Mesenchymal stem cell (in vitro differentiated cells and primary cell): Measurements from ENCODE around the gene ZNF512.

Source experiments
- DNase-seq: peaks from one replicate; pipeline ENCODE4 v3.0.0-alpha.2; 2013
- H2AFZ ChIP-seq: one replicate; pipeline ENCODE4 v1.6.1; 2013; ENCODE audit warnings: low read depth, mild to moderate bottlenecking, control low read depth, inconsistent platforms, low read length, moderate library complexity
- H2AK5ac ChIP-seq: 2 replicates; pipeline ENCODE4 v1.6.1; 2013; ENCODE audit warnings: low read length, moderate library complexity, mild to moderate bottlenecking, inconsistent platforms; ENCODE audit not compliant: severe bottlenecking
- H2BK120ac ChIP-seq: one replicate; pipeline ENCODE4 v1.6.1; 2013; ENCODE audit warnings: low read depth, mild to moderate bottlenecking, inconsistent platforms, low read length, moderate library complexity
- H2BK12ac ChIP-seq, 2 experiments: one replicate each; pipeline ENCODE4 v1.6.1; 2013; ENCODE audit warnings: inconsistent platforms in 2 of 2, low read length in 2 of 2, mild to moderate bottlenecking in 2 of 2, moderate library complexity in 2 of 2, control low read depth in 1 of 2
- H2BK15ac ChIP-seq: one replicate; pipeline ENCODE4 v1.6.1; 2013; ENCODE audit warnings: mild to moderate bottlenecking, low read depth, inconsistent platforms; ENCODE audit not compliant: poor library complexity, severe bottlenecking
- H2BK5ac ChIP-seq: 2 replicates; pipeline ENCODE4 v1.6.1; 2013; ENCODE audit warnings: low read depth, mild to moderate bottlenecking, low read length, control low read depth, inconsistent platforms; ENCODE audit not compliant: poor library complexity, severe bottlenecking
- H3K14ac ChIP-seq, 2 experiments: one replicate each; pipeline ENCODE4 v1.6.1; 2013; ENCODE audit warnings: inconsistent platforms in 2 of 2, low read length in 2 of 2, control low read depth in 1 of 2, mild to moderate bottlenecking in 1 of 2, moderate library complexity in 1 of 2
- H3K18ac ChIP-seq, 2 experiments: one replicate each; pipeline ENCODE4 v1.6.1; 2013; ENCODE audit warnings: inconsistent platforms in 2 of 2, low read length in 2 of 2, control low read depth in 1 of 2, low read depth in 1 of 2, mild to moderate bottlenecking in 1 of 2
- H3K23ac ChIP-seq, 2 experiments: one replicate each; pipeline ENCODE4 v1.6.1; 2013; ENCODE audit warnings: inconsistent platforms in 2 of 2, low read length in 2 of 2, mild to moderate bottlenecking in 2 of 2, moderate library complexity in 2 of 2, control low read depth in 1 of 2
- H3K27ac ChIP-seq: 2 replicates; pipeline ENCODE4 v1.5.1; 2013; ENCODE audit warnings: mild to moderate bottlenecking, moderate library complexity, low read length, control low read depth, inconsistent platforms; ENCODE audit not compliant: poor library complexity, severe bottlenecking
- H3K27me3 ChIP-seq, 2 experiments: 2 replicates each; pipeline versions ENCODE4 v1.6.1 to v1.7.0; 2013; ENCODE audit warnings: low read length in 2 of 2, mild to moderate bottlenecking in 2 of 2, moderate library complexity in 2 of 2, control low read depth in 1 of 2, inconsistent platforms in 1 of 2; ENCODE audit not compliant: control insufficient read depth in 1 of 2, insufficient read depth in 1 of 2
- H3K36me3 ChIP-seq, 2 experiments: 2 replicates each; pipeline versions ENCODE4 v1.6.1 to v1.7.0; 2013; ENCODE audit warnings: low read length in 2 of 2, control low read depth in 1 of 2, inconsistent platforms in 1 of 2, low read depth in 1 of 2, mild to moderate bottlenecking in 1 of 2; ENCODE audit not compliant: insufficient read depth in 2 of 2, control insufficient read depth in 1 of 2
- H3K4ac ChIP-seq, 2 experiments: one replicate each; pipeline ENCODE4 v1.6.1; 2013; ENCODE audit warnings: inconsistent platforms in 2 of 2, low read length in 2 of 2, mild to moderate bottlenecking in 2 of 2, moderate library complexity in 2 of 2, control low read depth in 1 of 2, low read depth in 1 of 2
- H3K4me1 ChIP-seq: 2 replicates; pipeline ENCODE4 v1.6.1; 2013; ENCODE audit warnings: low read depth, low read length, control low read depth; ENCODE audit not compliant: control insufficient read depth, insufficient read depth
- H3K4me2 ChIP-seq: 2 replicates; pipeline ENCODE4 v1.6.1; 2013; ENCODE audit warnings: low read length, mild to moderate bottlenecking, inconsistent platforms; ENCODE audit not compliant: poor library complexity, severe bottlenecking
- H3K4me3 ChIP-seq, 2 experiments: 2 replicates each; pipeline versions ENCODE4 v1.5.1 to v1.7.0; 2013; ENCODE audit warnings: low read length in 2 of 2, mild to moderate bottlenecking in 2 of 2, control low read depth in 1 of 2, low read depth in 1 of 2; ENCODE audit not compliant: insufficient read depth in 1 of 2
- H3K79me1 ChIP-seq: replicated peaks from 2 replicates; pipeline ENCODE4 v1.6.1; 2013; ENCODE audit warnings: mild to moderate bottlenecking, control low read depth, low read length, inconsistent platforms; ENCODE audit not compliant: poor library complexity, severe bottlenecking
- H3K9ac ChIP-seq: 2 replicates; pipeline ENCODE4 v1.7.0; 2013; ENCODE audit warnings: mild to moderate bottlenecking, low read length, moderate library complexity
- H3K9me3 ChIP-seq: 2 replicates; pipeline ENCODE4 v1.7.0; 2013; ENCODE audit warnings: mild to moderate bottlenecking, low read length; ENCODE audit not compliant: control insufficient read depth
- H4K8ac ChIP-seq: one replicate; pipeline ENCODE4 v1.6.1; 2013; ENCODE audit warnings: inconsistent platforms, mild to moderate bottlenecking, low read length, moderate library complexity
- H4K91ac ChIP-seq: one replicate; pipeline ENCODE4 v1.6.1; 2013; ENCODE audit warnings: mild to moderate bottlenecking, low read length, inconsistent platforms
- WGBS: methylation state at CpG from one replicate; pipeline ENCODE4 v1.1.7; 2013; ENCODE audit warnings: mixed read lengths; 5-methylcytosine and 5-hydroxymethylcytosine counted together

The ZNF512 gene

DNA sequence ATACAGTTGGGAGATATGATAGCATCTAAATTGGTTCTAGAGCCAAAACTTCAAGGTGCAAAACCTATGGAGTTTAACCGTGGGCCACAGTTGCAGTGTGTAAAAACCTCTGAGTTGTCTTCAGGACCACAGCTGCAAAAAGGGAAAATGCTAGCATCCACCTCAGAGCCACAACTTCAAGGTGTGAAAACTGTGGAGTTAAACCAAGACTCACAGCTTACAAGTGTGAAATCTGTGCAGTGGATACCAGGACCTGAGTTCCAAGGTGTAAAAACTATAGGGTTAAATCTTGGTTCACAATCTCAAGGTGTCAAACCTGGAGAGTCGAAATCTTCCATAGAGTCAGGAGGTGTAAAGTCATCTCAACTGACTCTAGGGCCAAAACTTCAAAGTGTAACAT, 10.4 kb upstream of the ZNF512 start:
- Histone ChIP-seq H4K91ac (no peak overlapping the region), H3K9me3 (peaks cover 43% of the 10 kb centered on the region), H3K27me3 (peaks cover 0 to 20% of the 10 kb centered on the region in 2 experiments), H2AFZ (no peak overlapping the region), H3K36me3 (no peaks in the 10 kb centered on the region), H3K4me1 (no peaks in the 10 kb centered on the region), H3K79me1 (no peaks in the 10 kb centered on the region), H3K27ac (no peak overlapping the region), H4K8ac (no peak overlapping the region), H3K23ac (no peak overlapping the region), H2BK5ac (no peak overlapping the region), H2BK12ac (no peak overlapping the region), H3K4me3 (no peak overlapping the region), H3K4ac (no peak overlapping the region), H3K14ac (no peak overlapping the region), H3K18ac (no peak overlapping the region), H3K9ac (no peak overlapping the region), H2BK15ac (no peak overlapping the region), H3K4me2 (no peak overlapping the region), H2BK120ac (no peak overlapping the region), H2AK5ac (no peak overlapping the region)
- no peak for DNase-seq
- WGBS, result 70% methylated on average over 2 of the region's 2 CpGs

DNA sequence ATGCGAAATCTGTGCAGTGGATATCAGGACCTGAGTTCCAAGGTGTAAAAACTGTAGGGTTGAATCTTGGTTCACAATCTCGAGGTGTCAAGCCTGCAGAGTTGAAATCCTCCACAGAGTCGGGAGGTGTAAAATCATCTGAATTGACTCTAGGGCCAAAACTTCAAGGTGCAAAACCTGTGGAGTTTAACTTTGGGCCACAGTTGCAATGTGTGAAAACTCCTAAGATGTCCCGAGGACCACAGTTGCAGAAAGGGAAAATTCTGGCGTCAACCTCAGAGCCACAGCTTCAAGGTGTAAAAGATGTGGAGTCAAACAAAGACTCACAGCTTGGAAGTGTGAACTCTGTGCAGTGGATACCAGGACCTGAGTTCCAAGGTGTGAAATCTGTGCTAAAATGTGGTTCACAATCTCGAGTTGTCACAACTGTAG, 9.8 kb upstream of the ZNF512 start:
- Histone ChIP-seq H3K27me3 (peaks cover 0 to 20% of the 10 kb centered on the region in 2 experiments), H2BK12ac (no peak overlapping the region), H2BK5ac (no peak overlapping the region), H3K27ac (no peak overlapping the region), H3K4me2 (no peak overlapping the region), H3K4ac (no peak overlapping the region), H4K8ac (no peak overlapping the region), H2BK15ac (no peak overlapping the region), H4K91ac (no peak overlapping the region), H3K36me3 (no peaks in the 10 kb centered on the region), H3K23ac (no peak overlapping the region), H3K9ac (no peak overlapping the region), H3K14ac (no peak overlapping the region), H3K18ac (no peak overlapping the region), H2BK120ac (no peak overlapping the region), H3K4me1 (no peaks in the 10 kb centered on the region), H3K79me1 (no peaks in the 10 kb centered on the region), H2AK5ac (no peak overlapping the region), H3K4me3 (no peak overlapping the region), H3K9me3 (peaks cover 49% of the 10 kb centered on the region), H2AFZ (no peak overlapping the region)
- no peak for DNase-seq
- 72% methylated on average over 6 of the region's 6 CpGs for WGBS

DNA sequence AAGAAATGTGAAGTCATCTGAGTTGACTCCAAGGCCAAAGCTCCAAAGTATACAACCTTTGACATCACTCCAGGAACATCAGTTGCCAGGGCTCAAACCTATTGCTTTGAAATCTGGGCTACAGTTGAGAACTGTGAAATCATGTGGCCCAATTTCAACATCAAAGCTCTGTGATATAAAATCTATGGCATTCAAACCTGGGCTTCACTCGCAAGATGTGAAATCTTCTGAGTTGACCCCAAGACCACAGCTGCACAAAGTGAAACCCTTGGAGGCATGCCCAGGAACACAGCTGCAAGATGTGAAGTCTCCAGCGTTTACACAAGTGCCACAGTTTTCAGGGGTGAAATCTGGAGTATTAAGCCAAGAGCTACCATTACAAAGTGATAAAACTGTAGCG, 9.4 kb upstream of the ZNF512 start:
- peaks cover 54% of the 10 kb centered on the region for H3K9me3 ChIP-seq
- H2BK5ac ChIP-seq, result no peak overlapping the region
- H3K27me3 ChIP-seq, result peaks cover 0 to 20% of the 10 kb centered on the region in 2 experiments
- no peak overlapping the region for H2BK15ac ChIP-seq
- no peak overlapping the region for H2AK5ac ChIP-seq
- H4K91ac ChIP-seq, result no peak overlapping the region
- no peak overlapping the region for H3K23ac ChIP-seq
- H2AFZ ChIP-seq, result no peak overlapping the region
- H3K4me2 ChIP-seq, result no peak overlapping the region
- 83% methylated on average over 3 of the region's 3 CpGs for WGBS
- no peak overlapping the region for H3K14ac ChIP-seq
- no peaks in the 10 kb centered on the region for H3K4me1 ChIP-seq
- no peak overlapping the region for H2BK120ac ChIP-seq
- no peak overlapping the region for H3K4ac ChIP-seq
- DNase-seq, result peak; percentile 23
- H3K9ac ChIP-seq, result no peak overlapping the region
- H3K4me3 ChIP-seq, result no peak overlapping the region
- no peak overlapping the region for H3K27ac ChIP-seq
- no peaks in the 10 kb centered on the region for H3K79me1 ChIP-seq
- no peak overlapping the region for H2BK12ac ChIP-seq
- H3K36me3 ChIP-seq, result no peaks in the 10 kb centered on the region
- H4K8ac ChIP-seq, result no peak overlapping the region
- H3K18ac ChIP-seq, result no peak overlapping the region

DNA sequence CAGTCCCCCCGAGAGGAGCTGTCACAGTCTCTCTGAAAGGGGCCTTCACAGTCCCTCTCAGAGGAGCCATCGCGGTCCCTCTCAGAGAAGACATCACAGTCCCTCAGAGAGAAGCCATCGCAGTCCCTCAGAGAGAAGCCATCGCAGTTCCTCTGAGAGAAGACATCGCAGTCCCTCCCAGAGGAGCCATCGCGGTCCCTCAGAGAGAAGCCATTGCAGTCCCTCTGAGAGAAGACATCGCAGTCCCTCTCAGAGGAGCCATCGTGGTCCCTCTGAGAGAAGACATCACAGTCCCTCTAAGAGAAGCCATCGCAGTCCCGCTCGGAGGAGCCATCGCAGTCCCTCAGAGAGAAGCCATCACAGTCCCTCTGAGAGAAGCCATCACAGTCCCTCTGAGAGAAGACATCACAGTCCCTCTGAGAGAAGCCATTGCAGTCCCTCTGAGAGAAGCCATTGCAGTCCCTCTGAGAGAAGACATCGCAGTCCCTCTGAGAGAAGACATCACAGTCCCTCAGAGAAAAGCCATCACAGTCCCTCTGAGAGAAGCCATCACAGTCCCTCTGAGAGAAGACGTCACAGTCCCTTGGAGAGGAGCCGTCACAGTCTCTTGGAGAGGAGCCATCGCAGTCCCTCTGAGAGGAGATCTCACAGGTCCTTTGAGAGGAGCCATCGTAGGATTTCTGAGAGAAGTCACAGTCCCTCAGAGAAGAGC, 1.3 kb upstream of the ZNF512 start:
- H3K4me2 ChIP-seq, result no peak overlapping the region
- no peaks in the 10 kb centered on the region for H3K36me3 ChIP-seq
- no peak overlapping the region for H2AFZ ChIP-seq
- no peak for DNase-seq
- H3K79me1 ChIP-seq, result peaks cover 3% of the 10 kb centered on the region
- H3K27me3 ChIP-seq, result no peaks in the 10 kb centered on the region
- no peak overlapping the region for H2BK15ac ChIP-seq
- H3K4me1 ChIP-seq, result peaks cover 2% of the 10 kb centered on the region
- H2BK12ac ChIP-seq, result peak overlapping the region in 1 of 2 experiments; percentile 47
- H3K23ac ChIP-seq, result no peak overlapping the region
- no peak overlapping the region for H3K14ac ChIP-seq
- no peak overlapping the region for H3K4ac ChIP-seq
- H3K18ac ChIP-seq, result no peak overlapping the region
- H2AK5ac ChIP-seq, result no peak overlapping the region
- no peak overlapping the region for H3K9ac ChIP-seq
- H2BK120ac ChIP-seq, result no peak overlapping the region
- H2BK5ac ChIP-seq, result no peak overlapping the region
- 98% methylated on average over 19 of the region's 19 CpGs for WGBS
- peaks cover 36% of the 10 kb centered on the region for H3K9me3 ChIP-seq
- no peak overlapping the region for H4K8ac ChIP-seq
- no peak overlapping the region for H3K4me3 ChIP-seq
- H3K27ac ChIP-seq, result no peak overlapping the region
- H4K91ac ChIP-seq, result no peak overlapping the region
